PC-3 (cell line): ENCODE data around the gene PYROXD2.

Experiments
- CTCF ChIP-seq: fragments of 300-600 bp; sonication (generic); conservative IDR thresholded peaks from 2 replicates; pipeline ENCODE4 v1.5.1; 2017; ENCODE audit warnings: antibody characterized with exemption, low read depth, mild to moderate bottlenecking, low read length
- EZH2 ChIP-seq: fragments of 300-600 bp; sonication (generic); IDR thresholded peaks from one replicate; pipeline ENCODE4 v1.6.1; 2017; ENCODE audit warnings: antibody characterized with exemption, mild to moderate bottlenecking, low read length; ENCODE audit not compliant: unreplicated experiment

GRCh38 chr10:98420786-98421185, 5.8 kb upstream of the PYROXD2 start:
- TF ChIP-seq CTCF (no peak), EZH2 (no peak)
